22Rv1 (cell line): ENCODE results near the gene IBTK.

ENCODE experiments used
- ZFX ChIP-seq: fragments of 450-650 bp; IDR thresholded peaks from 2 replicates; pipeline ENCODE4 v1.6.1; 2017; ENCODE audit warnings: antibody characterized with exemption, borderline replicate concordance
- TF ChIP-seq, protein P1 (sequence below): fragments of 450-650 bp; IDR thresholded peaks from 2 replicates; pipeline ENCODE4 v1.5.1; 2017; ENCODE audit warnings: mild to moderate bottlenecking

DNA sequence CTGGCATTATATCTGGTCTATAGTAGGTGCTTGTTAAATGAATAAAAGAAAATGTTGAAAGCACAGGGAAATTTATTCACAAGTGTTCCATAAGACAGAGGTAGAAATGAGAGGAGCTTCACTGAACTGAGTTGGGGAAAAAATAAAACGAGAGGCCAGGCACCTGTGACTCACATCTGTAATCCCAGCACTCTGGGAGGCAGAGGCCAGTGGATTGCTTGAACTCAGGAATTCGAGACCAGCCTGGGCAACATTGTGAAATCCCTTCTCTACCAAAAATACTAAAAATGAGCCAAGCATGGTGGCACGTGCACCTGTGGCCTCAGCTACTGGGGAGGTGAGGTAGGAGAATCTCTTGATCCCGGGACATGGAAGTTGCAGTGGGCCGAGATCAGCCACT is 28.1 kb upstream of the IBTK start:
- TF ChIP-seq, protein P1, sequence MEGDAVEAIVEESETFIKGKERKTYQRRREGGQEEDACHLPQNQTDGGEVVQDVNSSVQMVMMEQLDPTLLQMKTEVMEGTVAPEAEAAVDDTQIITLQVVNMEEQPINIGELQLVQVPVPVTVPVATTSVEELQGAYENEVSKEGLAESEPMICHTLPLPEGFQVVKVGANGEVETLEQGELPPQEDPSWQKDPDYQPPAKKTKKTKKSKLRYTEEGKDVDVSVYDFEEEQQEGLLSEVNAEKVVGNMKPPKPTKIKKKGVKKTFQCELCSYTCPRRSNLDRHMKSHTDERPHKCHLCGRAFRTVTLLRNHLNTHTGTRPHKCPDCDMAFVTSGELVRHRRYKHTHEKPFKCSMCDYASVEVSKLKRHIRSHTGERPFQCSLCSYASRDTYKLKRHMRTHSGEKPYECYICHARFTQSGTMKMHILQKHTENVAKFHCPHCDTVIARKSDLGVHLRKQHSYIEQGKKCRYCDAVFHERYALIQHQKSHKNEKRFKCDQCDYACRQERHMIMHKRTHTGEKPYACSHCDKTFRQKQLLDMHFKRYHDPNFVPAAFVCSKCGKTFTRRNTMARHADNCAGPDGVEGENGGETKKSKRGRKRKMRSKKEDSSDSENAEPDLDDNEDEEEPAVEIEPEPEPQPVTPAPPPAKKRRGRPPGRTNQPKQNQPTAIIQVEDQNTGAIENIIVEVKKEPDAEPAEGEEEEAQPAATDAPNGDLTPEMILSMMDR = no peak
- TF ChIP-seq ZFX = no peak
